Neutrophil (primary cell): ENCODE measurements around the gene ZNF177.
A peak's percentile ranks its signal among the peaks of the same experiment; 100 is the strongest.

ENCODE experiments used
- H3K27ac ChIP-seq: fragments of 200-600 bp; sonication (generic); 2 replicates; pipeline ENCODE4 v1.5.1; 2016; ENCODE audit warnings: mild to moderate bottlenecking, moderate library complexity
- H3K27me3 ChIP-seq: fragments of 200-600 bp; sonication (generic); 2 replicates; pipeline ENCODE4 v1.6.0; 2016; ENCODE audit warnings: mild to moderate bottlenecking
- H3K36me3 ChIP-seq: fragments of 200-600 bp; sonication (generic); 2 replicates; pipeline ENCODE4 v1.5.1; 2017
- H3K4me1 ChIP-seq, 2 experiments: fragments of 200-600 bp in 1 of 2; sonication (generic) in 1 of 2; 1 replicate in 1 of 2; 2 replicates in 1 of 2; pipeline versions ENCODE4 v1.5.1 to v1.6.1; 2013 to 2016; ENCODE audit warnings: low read depth in 1 of 2, low read length in 1 of 2, mild to moderate bottlenecking in 1 of 2, moderate library complexity in 1 of 2; ENCODE audit not compliant: control insufficient read depth in 1 of 2, insufficient read depth in 1 of 2
- H3K4me3 ChIP-seq, 2 experiments: fragments of 200-600 bp in 1 of 2; sonication (generic) in 1 of 2; 1 replicate in 1 of 2; 2 replicates in 1 of 2; pipeline ENCODE4 v1.5.1; 2013 to 2016; ENCODE audit warnings: low read depth in 1 of 2, low read length in 1 of 2, mild to moderate bottlenecking in 1 of 2, moderate library complexity in 1 of 2
- H3K9me3 ChIP-seq: fragments of 200-600 bp; sonication (generic); 2 replicates; pipeline ENCODE4 v1.5.1; 2016
- CTCF ChIP-seq: fragments of 200-600 bp; sonication (generic); IDR thresholded peaks from 2 replicates; pipeline ENCODE4 v1.5.1; 2016; ENCODE audit warnings: antibody characterized with exemption

The ZNF177 gene

DNA sequence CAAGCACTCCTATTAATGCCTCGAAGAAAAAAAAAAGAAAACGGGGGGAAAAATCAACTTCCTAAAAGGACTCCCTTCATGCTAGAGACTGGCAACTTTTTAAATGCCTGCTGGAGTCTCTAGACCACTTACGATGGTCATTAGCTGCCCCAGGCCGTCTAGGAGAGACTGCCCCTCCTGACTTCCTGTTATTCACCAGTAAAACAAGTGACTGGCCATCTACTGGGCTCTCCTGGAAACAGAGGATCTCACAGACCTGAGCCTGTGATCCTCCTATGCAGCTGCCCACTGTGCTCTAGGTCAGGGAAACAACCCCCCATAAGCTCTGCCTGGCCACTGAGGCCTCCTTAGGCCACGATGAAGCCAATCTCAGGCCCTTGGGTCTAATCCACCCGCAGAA, 65.1 kb downstream of the ZNF177 start:
- no peak for TF ChIP-seq CTCF
- no peaks in the 10 kb centered on the region for H3K27me3 ChIP-seq
- no peak overlapping the region for H3K27ac ChIP-seq
- peaks cover 61% of the 10 kb centered on the region for H3K36me3 ChIP-seq
- no peak overlapping the region for H3K4me3 ChIP-seq
- no peaks in the 10 kb centered on the region for H3K4me1 ChIP-seq
- peaks cover 3% of the 10 kb centered on the region for H3K9me3 ChIP-seq

- TF ChIP-seq CTCF, result no peak
Measured at GRCh38 chr19:9430444-9430843, 67.6 kb downstream of the ZNF177 start.

DNA sequence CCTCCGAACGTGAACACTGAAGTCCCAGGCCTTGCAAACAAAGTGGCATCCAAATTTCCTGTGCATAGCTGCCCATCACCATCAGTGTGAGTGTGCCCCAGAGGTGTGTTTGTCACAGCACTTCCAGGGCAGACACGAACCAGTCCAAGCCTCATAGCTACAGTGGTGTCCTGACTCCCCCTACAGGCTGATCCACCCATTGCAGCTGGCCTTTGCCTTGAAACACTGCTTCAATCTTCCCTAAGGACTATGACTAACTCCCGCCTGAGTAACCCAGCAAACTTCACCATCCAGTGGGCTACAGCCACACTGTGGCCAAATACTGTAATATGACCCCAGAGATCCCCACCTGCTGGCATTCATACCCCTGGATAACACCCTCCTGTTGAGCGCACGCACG, 68.7 kb downstream of the ZNF177 start:
- Histone ChIP-seq H3K27ac (no peak overlapping the region), H3K36me3 (peaks cover 44% of the 10 kb centered on the region), H3K4me1 (peaks cover 7 to 19% of the 10 kb centered on the region in 2 experiments), H3K27me3 (no peaks in the 10 kb centered on the region), H3K9me3 (no peaks in the 10 kb centered on the region), H3K4me3 (no peak overlapping the region)
- peak; percentile 25 for TF ChIP-seq CTCF

More at GRCh38 chr19:9430444-9430843, 67.6 kb downstream of the ZNF177 start:
- Histone ChIP-seq H3K4me1 (peaks cover 7 to 13% of the 10 kb centered on the region in 2 experiments), H3K4me3 (no peak overlapping the region), H3K27me3 (no peaks in the 10 kb centered on the region), H3K9me3 (no peaks in the 10 kb centered on the region), H3K36me3 (peaks cover 50% of the 10 kb centered on the region), H3K27ac (no peak overlapping the region)
